ENCODE measurements around the gene RASL12.
A peak's percentile ranks its signal among the peaks of the same experiment; 100 is the strongest.

The RASL12 gene

DNA sequence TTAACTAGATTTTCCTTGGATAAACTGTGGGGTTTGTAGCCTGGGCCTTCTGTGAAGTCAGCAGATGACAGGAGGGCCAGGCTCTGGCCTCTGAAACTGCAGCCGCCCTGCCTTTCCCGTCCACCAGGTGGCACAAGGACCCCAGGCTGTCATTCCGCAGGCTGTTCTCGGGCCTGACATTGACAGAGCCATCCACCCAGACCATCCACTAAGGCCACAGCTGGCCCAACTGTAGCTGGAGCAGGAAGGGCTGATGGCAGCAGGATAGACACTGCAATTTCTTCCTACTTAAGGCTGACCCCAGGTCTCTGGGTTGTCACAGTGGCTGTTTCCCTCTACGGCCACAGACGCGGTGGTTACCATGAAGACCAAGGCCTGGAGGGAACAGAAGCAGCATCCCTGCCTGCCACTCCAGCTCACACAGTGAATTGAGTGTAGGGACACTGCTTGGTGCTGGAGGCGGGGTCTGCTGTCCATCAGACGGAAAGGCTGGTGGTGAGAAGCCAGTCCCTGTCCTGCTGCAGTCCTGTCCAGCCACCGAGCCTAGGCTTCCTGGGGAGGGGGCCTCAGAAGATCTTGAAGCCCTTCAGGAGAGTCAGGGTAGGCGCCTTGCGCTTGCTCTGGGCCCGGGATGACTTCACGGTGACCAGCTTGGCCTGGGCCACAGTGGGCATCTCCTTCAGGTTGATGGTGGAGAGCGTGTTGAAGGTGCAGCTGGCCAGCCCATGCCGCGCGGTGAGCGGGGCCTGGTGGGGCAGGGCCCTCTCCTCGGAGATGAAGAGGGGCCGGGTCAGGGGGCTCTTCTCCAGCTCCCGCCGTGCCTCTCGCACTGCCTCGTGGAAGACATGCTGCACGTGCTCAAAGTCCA is 13.2 kb downstream of the RASL12 start:
- no peaks in the 10 kb centered on the region for H3K9me2 ChIP-seq (replicated peaks; ENCODE audit: insufficient read depth, low read length)
- H3K9ac ChIP-seq (ENCODE audit: low read length), result no peak overlapping the region
- no peaks in the 10 kb centered on the region for H3F3A ChIP-seq (ENCODE audit: insufficient read depth)
- no peak overlapping the region for H3K4me3 ChIP-seq (ENCODE audit: insufficient read depth, low read length, poor library complexity, severe bottlenecking)
- H3K27me3 ChIP-seq (ENCODE audit: low read length), result no peaks in the 10 kb centered on the region
- H3K36me3 ChIP-seq (ENCODE audit: low read length), result no peaks in the 10 kb centered on the region
- no peaks in the 10 kb centered on the region for H3K79me2 ChIP-seq (ENCODE audit: insufficient read depth, low read length)
- no peak overlapping the region for H2AFZ ChIP-seq (ENCODE audit: low read depth, low read length, severe bottlenecking)
- H3K4me2 ChIP-seq (ENCODE audit: low read depth, low read length, poor library complexity, severe bottlenecking), result no peak overlapping the region
- no peak overlapping the region for H3K27ac ChIP-seq (ENCODE audit: low read depth, low read length)
- no peak for TF ChIP-seq EZH2phosphoT487 (conservative IDR thresholded peaks at IDR 0.05; ENCODE audit: low read length)
- TF ChIP-seq, protein P1, sequence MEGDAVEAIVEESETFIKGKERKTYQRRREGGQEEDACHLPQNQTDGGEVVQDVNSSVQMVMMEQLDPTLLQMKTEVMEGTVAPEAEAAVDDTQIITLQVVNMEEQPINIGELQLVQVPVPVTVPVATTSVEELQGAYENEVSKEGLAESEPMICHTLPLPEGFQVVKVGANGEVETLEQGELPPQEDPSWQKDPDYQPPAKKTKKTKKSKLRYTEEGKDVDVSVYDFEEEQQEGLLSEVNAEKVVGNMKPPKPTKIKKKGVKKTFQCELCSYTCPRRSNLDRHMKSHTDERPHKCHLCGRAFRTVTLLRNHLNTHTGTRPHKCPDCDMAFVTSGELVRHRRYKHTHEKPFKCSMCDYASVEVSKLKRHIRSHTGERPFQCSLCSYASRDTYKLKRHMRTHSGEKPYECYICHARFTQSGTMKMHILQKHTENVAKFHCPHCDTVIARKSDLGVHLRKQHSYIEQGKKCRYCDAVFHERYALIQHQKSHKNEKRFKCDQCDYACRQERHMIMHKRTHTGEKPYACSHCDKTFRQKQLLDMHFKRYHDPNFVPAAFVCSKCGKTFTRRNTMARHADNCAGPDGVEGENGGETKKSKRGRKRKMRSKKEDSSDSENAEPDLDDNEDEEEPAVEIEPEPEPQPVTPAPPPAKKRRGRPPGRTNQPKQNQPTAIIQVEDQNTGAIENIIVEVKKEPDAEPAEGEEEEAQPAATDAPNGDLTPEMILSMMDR (IDR thresholded peaks at IDR 0.05; ENCODE audit: insufficient read depth, low read length, poor library complexity, severe bottlenecking), result peak; percentile 72
- no peaks in the 10 kb centered on the region for H4K20me1 ChIP-seq (ENCODE audit: low read depth, low read length)
- H3K9me3 ChIP-seq (ENCODE audit: insufficient read depth, low read length), result no peaks in the 10 kb centered on the region

DNA sequence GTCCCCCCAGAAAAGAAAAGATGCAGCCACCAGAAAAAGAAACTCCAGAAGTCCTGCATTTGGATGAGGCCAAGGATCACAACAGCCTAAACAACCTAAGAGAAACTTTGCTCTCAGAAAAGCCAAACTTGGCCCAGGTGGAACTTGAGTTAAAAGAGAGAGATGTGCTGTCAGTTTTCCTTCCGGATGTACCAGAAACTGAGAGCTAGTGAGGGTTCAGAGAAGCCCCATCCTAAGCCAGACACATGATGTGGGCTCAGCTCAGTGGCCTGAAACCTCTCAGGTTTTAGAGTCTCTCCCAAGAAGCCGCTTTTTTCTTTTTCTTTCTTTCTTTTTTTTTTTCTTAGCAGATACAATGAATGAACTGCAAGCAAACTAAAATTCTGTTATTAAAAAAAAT is 14.8 kb downstream of the RASL12 start:
- Histone ChIP-seq H3K9ac (ENCODE audit: low read length) (no peak overlapping the region), H3K4me2 (ENCODE audit: low read depth, low read length, poor library complexity, severe bottlenecking) (no peak overlapping the region), H4K20me1 (ENCODE audit: low read depth, low read length) (no peaks in the 10 kb centered on the region), H3K27me3 (ENCODE audit: low read length) (no peaks in the 10 kb centered on the region), H3K9me3 (ENCODE audit: insufficient read depth, low read length) (no peaks in the 10 kb centered on the region), H3K79me2 (ENCODE audit: insufficient read depth, low read length) (no peaks in the 10 kb centered on the region), H3K27ac (ENCODE audit: low read depth, low read length) (no peak overlapping the region), H3F3A (ENCODE audit: insufficient read depth) (no peaks in the 10 kb centered on the region), H2AFZ (ENCODE audit: low read depth, low read length, severe bottlenecking) (no peak overlapping the region), H3K36me3 (ENCODE audit: low read length) (no peaks in the 10 kb centered on the region), H3K9me2 (replicated peaks; ENCODE audit: insufficient read depth, low read length) (no peaks in the 10 kb centered on the region), H3K4me3 (ENCODE audit: insufficient read depth, low read length, poor library complexity, severe bottlenecking) (no peak overlapping the region)
- no peak for TF ChIP-seq EZH2phosphoT487 (conservative IDR thresholded peaks at IDR 0.05; ENCODE audit: low read length)
- TF ChIP-seq, protein P1 (IDR thresholded peaks at IDR 0.05; ENCODE audit: insufficient read depth, low read length, poor library complexity, severe bottlenecking), result no peak

DNA sequence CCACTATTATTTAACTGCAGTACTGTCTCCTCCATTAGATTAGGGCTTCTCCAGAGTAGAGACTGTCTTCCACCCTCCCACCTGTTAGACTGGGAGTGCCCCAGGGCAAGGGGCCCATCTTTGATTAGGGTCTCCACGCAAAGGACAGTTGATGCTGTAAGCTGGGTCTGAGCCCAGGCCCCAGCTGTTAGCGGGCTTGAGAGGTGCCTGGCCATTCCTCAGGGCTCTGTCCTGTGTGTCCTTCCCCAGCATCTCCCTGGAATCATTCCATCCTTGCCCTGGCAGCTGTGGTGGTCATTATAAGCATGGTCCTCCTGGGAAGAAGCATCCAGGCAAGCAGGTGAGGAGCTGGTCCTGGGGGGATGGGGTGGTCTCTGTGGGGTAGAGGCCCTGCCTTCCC is 16.5 kb downstream of the RASL12 start:
- no peak overlapping the region for H2AFZ ChIP-seq (ENCODE audit: low read depth, low read length, severe bottlenecking)
- H3K36me3 ChIP-seq (ENCODE audit: low read length), result no peaks in the 10 kb centered on the region
- H4K20me1 ChIP-seq (ENCODE audit: low read depth, low read length), result no peaks in the 10 kb centered on the region
- no peaks in the 10 kb centered on the region for H3K79me2 ChIP-seq (ENCODE audit: insufficient read depth, low read length)
- TF ChIP-seq, protein P1 (IDR thresholded peaks at IDR 0.05; ENCODE audit: insufficient read depth, low read length, poor library complexity, severe bottlenecking), result no peak
- TF ChIP-seq EZH2phosphoT487 (conservative IDR thresholded peaks at IDR 0.05; ENCODE audit: low read length), result no peak
- H3K4me2 ChIP-seq (ENCODE audit: low read depth, low read length, poor library complexity, severe bottlenecking), result no peak overlapping the region
- no peaks in the 10 kb centered on the region for H3K9me2 ChIP-seq (replicated peaks; ENCODE audit: insufficient read depth, low read length)
- no peaks in the 10 kb centered on the region for H3K27me3 ChIP-seq (ENCODE audit: low read length)
- no peaks in the 10 kb centered on the region for H3F3A ChIP-seq (ENCODE audit: insufficient read depth)
- H3K9me3 ChIP-seq (ENCODE audit: insufficient read depth, low read length), result no peaks in the 10 kb centered on the region
- H3K9ac ChIP-seq (ENCODE audit: low read length), result no peak overlapping the region
- no peak overlapping the region for H3K4me3 ChIP-seq (ENCODE audit: insufficient read depth, low read length, poor library complexity, severe bottlenecking)
- no peak overlapping the region for H3K27ac ChIP-seq (ENCODE audit: low read depth, low read length)
